ENCODE measurements around the gene MBOAT7. TPM values are rescaled to one million over a fixed set of nuclear protein-coding genes. Genes with fewer than 3 reads are reported as not detected.

MBOAT7 gene
- total and polyA plus RNA-seq, 8 donors = 14.1 to 1,215 (median 48.7) TPM

DNA sequence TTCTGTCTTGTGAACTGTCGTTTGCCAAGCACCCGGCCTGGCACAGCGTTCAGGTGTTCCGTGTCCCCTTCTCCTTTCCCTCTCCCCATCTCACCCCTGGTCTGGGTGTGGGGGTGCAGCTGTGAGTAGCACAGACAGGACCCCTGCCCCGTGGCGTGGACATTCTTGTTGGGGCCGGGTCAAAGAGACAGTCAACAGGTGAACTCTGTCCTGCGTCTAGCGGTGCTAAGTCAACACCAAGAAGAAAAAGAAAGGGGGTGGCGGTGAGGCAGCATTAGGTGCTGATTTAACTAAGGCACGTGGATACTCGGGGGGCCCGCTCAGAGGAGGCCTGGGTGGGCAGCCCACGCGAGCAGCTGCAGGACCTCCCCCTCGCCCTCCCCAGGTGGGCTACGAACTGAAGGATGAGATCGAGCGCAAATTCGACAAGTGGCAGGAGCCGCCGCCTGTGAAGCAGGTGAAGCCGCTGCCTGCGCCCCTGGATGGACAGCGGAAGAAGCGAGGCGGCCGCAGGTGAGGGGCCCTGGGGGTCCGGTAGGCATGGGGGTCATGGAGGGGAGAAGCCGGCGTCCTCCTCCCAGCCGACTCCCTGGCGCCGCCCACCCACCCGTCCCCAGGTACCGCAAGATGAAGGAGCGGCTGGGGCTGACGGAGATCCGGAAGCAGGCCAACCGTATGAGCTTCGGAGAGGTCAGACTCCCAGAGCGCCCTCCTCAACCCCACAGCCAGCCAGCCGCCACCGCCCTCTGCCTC is 61.5 kb downstream of the MBOAT7 start:
- WGBS, 5 donors = 89 to 94% (median 92%) methylated on average over 31 to 44 of the region's 44 CpGs
- no peak overlapping the region for H3K27ac ChIP-seq
- TF ChIP-seq POLR2AphosphoS5 (IDR thresholded peaks at IDR 0.05) = no peak
- TF ChIP-seq POLR2A (IDR thresholded peaks at IDR 0.05) = no peak
- TF ChIP-seq EP300 (IDR thresholded peaks at IDR 0.05) = no peak
- TF ChIP-seq, protein P1, sequence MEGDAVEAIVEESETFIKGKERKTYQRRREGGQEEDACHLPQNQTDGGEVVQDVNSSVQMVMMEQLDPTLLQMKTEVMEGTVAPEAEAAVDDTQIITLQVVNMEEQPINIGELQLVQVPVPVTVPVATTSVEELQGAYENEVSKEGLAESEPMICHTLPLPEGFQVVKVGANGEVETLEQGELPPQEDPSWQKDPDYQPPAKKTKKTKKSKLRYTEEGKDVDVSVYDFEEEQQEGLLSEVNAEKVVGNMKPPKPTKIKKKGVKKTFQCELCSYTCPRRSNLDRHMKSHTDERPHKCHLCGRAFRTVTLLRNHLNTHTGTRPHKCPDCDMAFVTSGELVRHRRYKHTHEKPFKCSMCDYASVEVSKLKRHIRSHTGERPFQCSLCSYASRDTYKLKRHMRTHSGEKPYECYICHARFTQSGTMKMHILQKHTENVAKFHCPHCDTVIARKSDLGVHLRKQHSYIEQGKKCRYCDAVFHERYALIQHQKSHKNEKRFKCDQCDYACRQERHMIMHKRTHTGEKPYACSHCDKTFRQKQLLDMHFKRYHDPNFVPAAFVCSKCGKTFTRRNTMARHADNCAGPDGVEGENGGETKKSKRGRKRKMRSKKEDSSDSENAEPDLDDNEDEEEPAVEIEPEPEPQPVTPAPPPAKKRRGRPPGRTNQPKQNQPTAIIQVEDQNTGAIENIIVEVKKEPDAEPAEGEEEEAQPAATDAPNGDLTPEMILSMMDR (IDR thresholded peaks at IDR 0.05) = no peak
- H3K9me3 ChIP-seq = no peaks in the 10 kb centered on the region
- no peaks in the 10 kb centered on the region for H3K4me1 ChIP-seq
- H3K27me3 ChIP-seq = no peaks in the 10 kb centered on the region
- intact Hi-C loops (cut with DNase I; ENCODE audit: low total_unique reads) = no loop called here
- peaks cover 84 to 99% (median 95%) of the 10 kb centered on the region in 4 donors for H3K36me3 ChIP-seq
- no peak for DNase-seq
- no peak overlapping the region for H3K4me3 ChIP-seq

DNA sequence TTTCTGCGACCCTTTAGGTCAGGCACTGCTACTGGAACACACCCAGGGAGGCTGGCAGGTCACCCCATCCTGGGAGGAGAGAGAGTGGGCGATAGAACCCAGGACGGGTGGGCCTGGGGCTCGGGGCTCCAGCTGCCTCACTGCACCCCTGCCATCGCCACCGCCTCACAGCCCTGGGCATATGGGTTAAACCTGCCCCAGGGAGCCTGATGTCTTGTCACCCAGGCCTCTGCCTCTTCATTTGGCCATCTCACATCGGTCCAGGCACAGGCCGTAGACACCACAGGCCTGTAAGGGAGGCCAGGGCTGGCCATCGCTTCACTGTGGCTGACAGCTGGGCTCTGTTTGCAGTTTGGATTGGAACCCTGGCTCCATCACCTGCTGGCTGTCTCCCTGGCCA is 63.7 kb downstream of the MBOAT7 start:
- Histone ChIP-seq H3K36me3 (peaks cover 87 to 99% (median 98%) of the 10 kb centered on the region in 4 donors), H3K4me1 (no peaks in the 10 kb centered on the region), H3K4me3 (no peak overlapping the region), H3K27ac (no peak overlapping the region), H3K9me3 (no peaks in the 10 kb centered on the region), H3K27me3 (no peaks in the 10 kb centered on the region)
- DNase-seq = no peak
- TF ChIP-seq POLR2A (IDR thresholded peaks at IDR 0.05) = no peak
- no peak for TF ChIP-seq EP300 (IDR thresholded peaks at IDR 0.05)
- no peak for TF ChIP-seq POLR2AphosphoS5 (IDR thresholded peaks at IDR 0.05)
- intact Hi-C loops (cut with DNase I; ENCODE audit: low total_unique reads) = no loop called here
- WGBS, 5 donors = 81 to 97% (median 91%) methylated on average over 6 to 9 of the region's 9 CpGs; no CpG with 5 or more reads in 1 of the 5 donors

DNA sequence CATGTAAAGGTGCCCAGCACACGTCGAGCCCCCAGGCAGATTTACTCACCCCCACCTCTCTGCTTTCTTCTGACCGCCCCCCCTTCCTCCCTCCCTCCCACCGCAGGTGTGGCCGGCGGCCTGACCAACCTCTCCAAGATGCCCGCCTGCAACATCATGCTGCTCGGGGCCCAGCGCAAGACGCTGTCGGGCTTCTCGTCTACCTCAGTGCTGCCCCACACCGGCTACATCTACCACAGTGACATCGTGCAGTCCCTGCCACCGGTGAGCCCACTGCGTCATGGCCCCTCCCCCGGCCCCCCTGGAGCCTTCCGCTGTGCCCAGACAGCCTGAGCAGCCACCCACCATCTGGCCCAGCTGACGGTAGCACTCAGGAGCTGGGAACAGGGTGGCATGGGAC is 65.0 kb downstream of the MBOAT7 start:
- intact Hi-C loops (cut with DNase I; ENCODE audit: low total_unique reads) = no loop called here
- TF ChIP-seq, protein P1 (IDR thresholded peaks at IDR 0.05) = no peak
- TF ChIP-seq POLR2AphosphoS5 (IDR thresholded peaks at IDR 0.05) = no peak
- 90 to 95% (median 95%) methylated on average over 19 of the region's 19 CpGs for WGBS, 5 donors
- Histone ChIP-seq H3K4me1 (no peaks in the 10 kb centered on the region), H3K27me3 (no peaks in the 10 kb centered on the region), H3K9me3 (no peaks in the 10 kb centered on the region), H3K4me3 (no peak overlapping the region), H3K27ac (no peak overlapping the region), H3K36me3 (peaks cover 90 to 100% (median 100%) of the 10 kb centered on the region in 4 donors)
- DNase-seq = no peak

DNA sequence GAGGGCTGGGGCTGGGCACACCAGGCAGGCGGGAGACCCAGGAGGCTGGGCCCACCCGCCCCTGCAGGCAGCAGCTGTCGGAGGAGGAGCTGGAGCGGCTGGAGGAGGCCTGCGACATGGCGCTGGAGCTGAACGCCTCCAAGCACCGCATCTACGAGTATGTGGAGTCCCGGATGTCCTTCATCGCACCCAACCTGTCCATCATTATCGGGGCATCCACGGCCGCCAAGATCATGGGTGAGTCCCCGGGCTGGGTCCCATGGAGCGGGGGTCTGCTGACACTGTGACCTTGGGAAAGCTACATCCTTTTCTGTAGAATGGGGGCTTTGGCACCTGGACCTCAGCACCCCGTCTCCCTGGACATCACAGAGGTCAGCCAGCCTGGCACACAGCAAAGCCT is 65.7 kb downstream of the MBOAT7 start:
- no peaks in the 10 kb centered on the region for H3K9me3 ChIP-seq
- DNase-seq = no peak
- no peak overlapping the region for H3K27ac ChIP-seq
- no peaks in the 10 kb centered on the region for H3K27me3 ChIP-seq
- WGBS, 5 donors = 63 to 97% (median 94%) methylated on average over 4 to 17 of the region's 17 CpGs
- intact Hi-C loops (cut with DNase I; ENCODE audit: low total_unique reads) = no loop called here
- H3K4me3 ChIP-seq = no peak overlapping the region
- no peaks in the 10 kb centered on the region for H3K4me1 ChIP-seq
- H3K36me3 ChIP-seq = peaks cover 87 to 100% (median 100%) of the 10 kb centered on the region in 4 donors
- TF ChIP-seq, protein P1 (IDR thresholded peaks at IDR 0.05) = no peak
- TF ChIP-seq POLR2A (IDR thresholded peaks at IDR 0.05) = no peak
- TF ChIP-seq POLR2AphosphoS5 (IDR thresholded peaks at IDR 0.05) = no peak
- TF ChIP-seq EP300 (IDR thresholded peaks at IDR 0.05) = no peak

Other genes starting within 250 kb of the MBOAT7 start
- under 1 TPM in 2 of 5 donors, not detected in 3; under 0.01 to 0.45 TPM for gene CACNG8, start 226.6 kb downstream of the MBOAT7 start, total RNA-seq
- gene CACNG8, start 226.6 kb downstream of the MBOAT7 start, polyA plus RNA-seq = under 1 TPM in 2 of 3 donors, not detected in 1; under 0.01 to 0.03 TPM
- gene CACNG6, start 197.9 kb downstream of the MBOAT7 start, total RNA-seq = under 1 TPM in 1 of 5 donors, not detected in 4; 0.58 TPM
- under 1 TPM in 2 of 3 donors, not detected in 1; 0.13 to 0.46 TPM for gene CACNG6, start 197.9 kb downstream of the MBOAT7 start, polyA plus RNA-seq
- not detected for gene VSTM1, start 125.7 kb downstream of the MBOAT7 start, total RNA-seq
- not detected for gene VSTM1, start 125.7 kb downstream of the MBOAT7 start, polyA plus RNA-seq
- not detected for gene TARM1, start 108.2 kb downstream of the MBOAT7 start, total RNA-seq
- not detected for gene TARM1, start 108.2 kb downstream of the MBOAT7 start, polyA plus RNA-seq
- 1 to 10 TPM in 1 of 5 donors, under 1 TPM in 1, not detected in 3; 0.45 to 2.6 TPM for gene OSCAR, start 88.8 kb downstream of the MBOAT7 start, total RNA-seq
- under 1 TPM in 2 of 3 donors, not detected in 1; 0.81 to 0.95 TPM for gene OSCAR, start 88.8 kb downstream of the MBOAT7 start, polyA plus RNA-seq
- 100 to 1,000 TPM in 1 of 5 donors, 10 to 100 TPM in 1, 1 to 10 TPM in 2, not detected in 1; 7.0 to 401 (median 16.2) TPM for gene NDUFA3, start 86.7 kb downstream of the MBOAT7 start, total RNA-seq
- gene NDUFA3, start 86.7 kb downstream of the MBOAT7 start, polyA plus RNA-seq = 100 to 1,000 TPM; 253 to 356 (median 281) TPM
- 10 to 100 TPM in 1 of 5 donors, 1 to 10 TPM in 2, under 1 TPM in 1, not detected in 1; 0.45 to 10.9 (median 4.8) TPM for gene TFPT, start 73.9 kb downstream of the MBOAT7 start, total RNA-seq
- 10 to 100 TPM; 22.9 to 31.8 (median 23.1) TPM for gene TFPT, start 73.9 kb downstream of the MBOAT7 start, polyA plus RNA-seq
- 10 to 100 TPM; 22.8 to 98.2 (median 27.8) TPM for gene PRPF31, start 73.8 kb downstream of the MBOAT7 start, total RNA-seq
- gene PRPF31, start 73.8 kb downstream of the MBOAT7 start, polyA plus RNA-seq = 10 to 100 TPM; 46.3 to 53.1 (median 46.3) TPM
- 100 to 1,000 TPM in 1 of 5 donors, 10 to 100 TPM in 4; 11.2 to 100 (median 36.2) TPM for gene CNOT3, start 51.8 kb downstream of the MBOAT7 start, total RNA-seq
- 10 to 100 TPM; 18.2 to 40.5 (median 22.3) TPM for gene CNOT3, start 51.8 kb downstream of the MBOAT7 start, polyA plus RNA-seq
- 10 to 100 TPM in 2 of 5 donors, 1 to 10 TPM in 1, not detected in 2; 4.2 to 35.6 (median 21.0) TPM for gene LENG1, start 29.9 kb downstream of the MBOAT7 start, total RNA-seq
- gene LENG1, start 29.9 kb downstream of the MBOAT7 start, polyA plus RNA-seq = 10 to 100 TPM in 1 of 3 donors, 1 to 10 TPM in 2; 8.2 to 12.0 (median 8.6) TPM
- 10 to 100 TPM; 28.0 to 99.5 (median 47.1) TPM for gene TMC4, start 16.4 kb downstream of the MBOAT7 start, total RNA-seq
- 10 to 100 TPM; 33.4 to 49.8 (median 39.3) TPM for gene TMC4, start 16.4 kb downstream of the MBOAT7 start, polyA plus RNA-seq
- 100 to 1,000 TPM in 1 of 5 donors, 10 to 100 TPM in 4; 25.5 to 147 (median 34.5) TPM for gene TSEN34, start 1.7 kb upstream of the MBOAT7 start, total RNA-seq
- gene TSEN34, start 1.7 kb upstream of the MBOAT7 start, polyA plus RNA-seq = 10 to 100 TPM; 35.3 to 54.1 (median 45.1) TPM
- 1,000 to 10,000 TPM in 4 of 5 donors, 100 to 1,000 TPM in 1; 634 to 2,012 (median 1,471) TPM for gene RPS9, start 11.3 kb upstream of the MBOAT7 start, total RNA-seq
- gene RPS9, start 11.3 kb upstream of the MBOAT7 start, polyA plus RNA-seq = 1,000 to 10,000 TPM; 4,159 to 5,346 (median 4,356) TPM
- 10 to 100 TPM in 1 of 5 donors, 1 to 10 TPM in 2, under 1 TPM in 1, not detected in 1; 0.89 to 74.7 (median 2.4) TPM for gene LILRB3, start 33.4 kb upstream of the MBOAT7 start, total RNA-seq
- 1 to 10 TPM; 1.7 to 3.0 (median 2.5) TPM for gene LILRB3, start 33.4 kb upstream of the MBOAT7 start, polyA plus RNA-seq
- gene LILRA6, start 53.2 kb upstream of the MBOAT7 start, total RNA-seq = 1 to 10 TPM in 2 of 5 donors, under 1 TPM in 2, not detected in 1; 0.37 to 3.8 (median 1.4) TPM
- 1 to 10 TPM in 1 of 3 donors, under 1 TPM in 2; 0.20 to 1.8 (median 0.81) TPM for gene LILRA6, start 53.2 kb upstream of the MBOAT7 start, polyA plus RNA-seq
- gene LILRB5, start 67.7 kb upstream of the MBOAT7 start, total RNA-seq = 10 to 100 TPM in 1 of 5 donors, 1 to 10 TPM in 3, not detected in 1; 2.8 to 40.8 (median 5.0) TPM
- gene LILRB5, start 67.7 kb upstream of the MBOAT7 start, polyA plus RNA-seq = 1 to 10 TPM in 2 of 3 donors, under 1 TPM in 1; 0.28 to 3.4 (median 3.0) TPM
- gene LILRB2, start 91.5 kb upstream of the MBOAT7 start, total RNA-seq = 1 to 10 TPM in 3 of 5 donors, under 1 TPM in 1, not detected in 1; 0.87 to 2.2 (median 1.2) TPM
- 1 to 10 TPM; 1.1 to 2.0 (median 1.2) TPM for gene LILRB2, start 91.5 kb upstream of the MBOAT7 start, polyA plus RNA-seq
- 1 to 10 TPM in 3 of 5 donors, not detected in 2; 2.6 to 8.5 (median 2.9) TPM for gene LILRA5, start 123.6 kb upstream of the MBOAT7 start, total RNA-seq
- 1 to 10 TPM; 1.1 to 2.9 (median 1.2) TPM for gene LILRA5, start 123.6 kb upstream of the MBOAT7 start, polyA plus RNA-seq
- gene LILRA4, start 149.6 kb upstream of the MBOAT7 start, total RNA-seq = not detected
- not detected for gene LILRA4, start 149.6 kb upstream of the MBOAT7 start, polyA plus RNA-seq
- 1 to 10 TPM in 4 of 5 donors, under 1 TPM in 1; 0.87 to 9.1 (median 1.3) TPM for gene LAIR1, start 175.4 kb upstream of the MBOAT7 start, total RNA-seq
- gene LAIR1, start 175.4 kb upstream of the MBOAT7 start, polyA plus RNA-seq = 1 to 10 TPM; 4.1 to 6.1 (median 5.4) TPM
- 10 to 100 TPM in 1 of 5 donors, 1 to 10 TPM in 2, not detected in 2; 2.3 to 12.9 (median 7.0) TPM for gene TTYH1, start 225.9 kb upstream of the MBOAT7 start, total RNA-seq
- 1 to 10 TPM in 1 of 3 donors, under 1 TPM in 1, not detected in 1; 0.12 to 1.4 TPM for gene TTYH1, start 225.9 kb upstream of the MBOAT7 start, polyA plus RNA-seq

Data from stomach (tissue), 9 donors.